Activated CD4-positive, alpha-beta T cell treated with anti-CD3 and anti-CD28 coated beads, Interleukin-2, amount 10 ng/mL, durations not matched to agents 7 days and 5 days (primary cell): Measurements from ENCODE around the gene VGF. TPM values are rescaled to one million over a fixed set of nuclear protein-coding genes. Genes with fewer than 3 reads are reported as not detected.
"Not testable (repeated sequence)": the region's sequence is repeated elsewhere in the genome, so short reads cannot be mapped to it uniquely, and the experiment has no call there.

ENCODE experiments used
- CTCF ChIA-PET: fragments of 350-600 bp; sonication (Branson Sonifier 250); formaldehyde crosslinking; loops from one replicate; lab custom pipeline; 2021; ENCODE audit warnings: antibody characterized with exemption; lab: Charles Lee
- POLR2A ChIA-PET: fragments of 350-600 bp; sonication (Branson Sonifier 250); formaldehyde crosslinking; loops from one replicate; lab custom pipeline; 2021; ENCODE audit warnings: antibody characterized with exemption; lab: Charles Lee
- DNase-seq: peaks from one replicate; pipeline ENCODE4 v3.0.0-alpha.2; 2020
- H3K27ac Mint-ChIP-seq: one replicate; pipeline ENCODE4 v1.8.0; 2021; ENCODE audit warnings: mild to moderate bottlenecking, moderate library complexity, mixed read lengths
- H3K27me3 Mint-ChIP-seq: one replicate; pipeline ENCODE4 v1.8.0; 2021; ENCODE audit warnings: mixed read lengths
- H3K36me3 Mint-ChIP-seq: one replicate; pipeline ENCODE4 v1.8.0; 2021; ENCODE audit warnings: low read depth, mixed read lengths
- H3K4me1 Mint-ChIP-seq: one replicate; pipeline ENCODE4 v1.8.0; 2021; ENCODE audit warnings: mixed read lengths
- H3K4me3 Mint-ChIP-seq: one replicate; pipeline ENCODE4 v1.8.0; 2021; ENCODE audit warnings: mild to moderate bottlenecking, moderate library complexity, mixed read lengths
- H3K9me3 Mint-ChIP-seq: one replicate; pipeline ENCODE4 v1.8.0; 2021; ENCODE audit warnings: mixed read lengths
- total RNA-seq, 2 experiments: library from RNA; stranded (reverse); gene quantifications; one replicate each; pipeline ENCODE4 v1.2.3, GENCODE V29; 2021

Gene VGF
- total RNA-seq = under 1 TPM; 0.15 to 0.22 TPM

GRCh38 chr7:101165075-101165957 is at the start of gene VGF:
Gene VGF (minus strand): TSS chr7:101165569. CDS start chr7:101164843, 726 bp downstream.
- Mint-ChIP-seq H3K4me1 (peaks cover 42% of the 10 kb centered on the region), H3K9me3 (no peaks in the 10 kb centered on the region), H3K4me3 (peak within 1 kb of the TSS; percentile 60), H3K36me3 (peaks cover 6% of the 10 kb centered on the region), H3K27ac (peak within 1 kb of the TSS; percentile 52), H3K27me3 (peaks cover 63% of the 10 kb centered on the region)
- ChIA-PET CTCF (interaction anchor here (0.6 to 2.3 kb wide), 6 partner anchors 9 to 938 kb away, joined by 3 to 13 read pairs (median 5); partner anchors contain the start of gene FIS1), POLR2A (no interaction called here)
- peak; percentile 94 for DNase-seq

GRCh38 chr7:101212014-101212413 is 46.6 kb upstream of the VGF start:
- Mint-ChIP-seq H3K27ac (no peak overlapping the region), H3K9me3 (no peaks in the 10 kb centered on the region), H3K27me3 (no peaks in the 10 kb centered on the region), H3K36me3 (peaks cover 14% of the 10 kb centered on the region), H3K4me3 (no peak overlapping the region), H3K4me1 (peaks cover 13% of the 10 kb centered on the region)
- CTCF ChIA-PET = no interaction called here
- DNase-seq = no peak
- POLR2A ChIA-PET = no interaction called here

- H3K27ac Mint-ChIP-seq = no peak overlapping the region
- no peak for DNase-seq
- H3K4me3 Mint-ChIP-seq = no peak overlapping the region
- POLR2A ChIA-PET = no interaction called here
- peaks cover 12% of the 10 kb centered on the region for H3K36me3 Mint-ChIP-seq
- no peaks in the 10 kb centered on the region for H3K9me3 Mint-ChIP-seq
- peaks cover 10% of the 10 kb centered on the region for H3K4me1 Mint-ChIP-seq
- CTCF ChIA-PET = no interaction called here
- H3K27me3 Mint-ChIP-seq = no peaks in the 10 kb centered on the region
Measured at GRCh38 chr7:101211501-101211900, 46.1 kb upstream of the VGF start.

GRCh38 chr7:101210143-101210542 is 44.8 kb upstream of the VGF start:
- ChIA-PET CTCF (no interaction called here), POLR2A (no interaction called here)
- H3K27me3 Mint-ChIP-seq = no peaks in the 10 kb centered on the region

GRCh38 chr7:101208794-101209193 is 43.4 kb upstream of the VGF start:
- POLR2A ChIA-PET = no interaction called here

More at GRCh38 chr7:101210143-101210542, 44.8 kb upstream of the VGF start:
- Mint-ChIP-seq H3K4me3 (no peak overlapping the region), H3K9me3 (no peaks in the 10 kb centered on the region), H3K36me3 (peaks cover 10% of the 10 kb centered on the region), H3K27ac (no peak overlapping the region), H3K4me1 (no peaks in the 10 kb centered on the region)
- DNase-seq = no peak

GRCh38 chr7:101207459-101207858 is 42.1 kb upstream of the VGF start:
- CTCF ChIA-PET = interaction anchor here (0.9 to 3.8 kb wide), 3 partner anchors 10 to 75 kb away, joined by 3 to 16 read pairs (median 3); partner anchors contain the start of genes PLOD3 and ZNHIT1
- Mint-ChIP-seq H3K4me1 (peaks cover 3% of the 10 kb centered on the region), H3K27me3 (peaks cover 11% of the 10 kb centered on the region), H3K4me3 (no peak overlapping the region), H3K9me3 (no peaks in the 10 kb centered on the region), H3K27ac (no peak overlapping the region), H3K36me3 (peaks cover 10% of the 10 kb centered on the region)
- DNase-seq = no peak
- POLR2A ChIA-PET = no interaction called here

More at GRCh38 chr7:101208794-101209193, 43.4 kb upstream of the VGF start:
- no peak overlapping the region for H3K27ac Mint-ChIP-seq
- DNase-seq = no peak
- H3K36me3 Mint-ChIP-seq = peaks cover 10% of the 10 kb centered on the region
- peaks cover 3% of the 10 kb centered on the region for H3K4me1 Mint-ChIP-seq
- no peaks in the 10 kb centered on the region for H3K9me3 Mint-ChIP-seq
- no peak overlapping the region for H3K4me3 Mint-ChIP-seq
- peaks cover under 1% of the 10 kb centered on the region for H3K27me3 Mint-ChIP-seq
- CTCF ChIA-PET = interaction anchor here (0.6 kb wide), 3 partner anchors 65 to 1004 kb away, joined by 3 to 4 read pairs (median 4); no protein-coding TSS in a partner anchor

- peaks cover 17% of the 10 kb centered on the region for H3K27me3 Mint-ChIP-seq
- CTCF ChIA-PET = interaction anchor here (0.9 to 3.8 kb wide), 2 partner anchors 11 to 14 kb away, joined by 3 to 16 read pairs; partner anchors contain the start of genes PLOD3 and ZNHIT1
- H3K4me3 Mint-ChIP-seq = no peak overlapping the region
- POLR2A ChIA-PET = no interaction called here
- H3K27ac Mint-ChIP-seq = no peak overlapping the region
- peaks cover 3% of the 10 kb centered on the region for H3K4me1 Mint-ChIP-seq
- no peaks in the 10 kb centered on the region for H3K9me3 Mint-ChIP-seq
- peaks cover 10% of the 10 kb centered on the region for H3K36me3 Mint-ChIP-seq
- no peak for DNase-seq
Measured at GRCh38 chr7:101206665-101207042, 41.3 kb upstream of the VGF start.

- POLR2A ChIA-PET = no interaction called here
- no peak for DNase-seq
- Mint-ChIP-seq H3K36me3 (peaks cover 10% of the 10 kb centered on the region), H3K9me3 (no peaks in the 10 kb centered on the region), H3K27me3 (peaks cover 22% of the 10 kb centered on the region), H3K4me3 (no peak overlapping the region), H3K4me1 (peaks cover 5% of the 10 kb centered on the region), H3K27ac (no peak overlapping the region)
- CTCF ChIA-PET = interaction anchor here (0.9 to 3.8 kb wide), 3 partner anchors 12 to 38 kb away, joined by 3 to 16 read pairs (median 4); partner anchors contain the start of genes PLOD3 and ZNHIT1
Measured at GRCh38 chr7:101205901-101206664, 40.7 kb upstream of the VGF start.

- Mint-ChIP-seq H3K27me3 (peaks cover 32% of the 10 kb centered on the region), H3K27ac (peak overlapping the region; percentile 58), H3K4me1 (peaks cover 11% of the 10 kb centered on the region), H3K4me3 (peak overlapping the region; percentile 1)
- CTCF ChIA-PET = interaction anchor here (0.9 to 3.4 kb wide), 3 partner anchors 11 to 41 kb away, joined by 3 to 14 read pairs (median 3); no protein-coding TSS in a partner anchor
- POLR2A ChIA-PET, H3K36me3 Mint-ChIP-seq, H3K9me3 Mint-ChIP-seq: not testable (repeated sequence)
- DNase-seq = peak; percentile 14
Measured at GRCh38 chr7:101203740-101204738, 38.7 kb upstream of the VGF start.

GRCh38 chr7:101202603-101202918 is 37.2 kb upstream of the VGF start:
- POLR2A ChIA-PET = no interaction called here
- Mint-ChIP-seq H3K27ac (no peak overlapping the region), H3K27me3 (peaks cover 34% of the 10 kb centered on the region), H3K36me3 (peaks cover 2% of the 10 kb centered on the region), H3K4me3 (no peak overlapping the region), H3K9me3 (no peaks in the 10 kb centered on the region), H3K4me1 (peaks cover 11% of the 10 kb centered on the region)
- DNase-seq = no peak
- CTCF ChIA-PET = interaction anchor here (3.4 kb wide), 1 partner anchor 10 kb away, joined by 14 read pairs; no protein-coding TSS in a partner anchor

GRCh38 chr7:101201695-101202602 is 36.6 kb upstream of the VGF start:
- peaks cover 34% of the 10 kb centered on the region for H3K27me3 Mint-ChIP-seq
- H3K36me3 Mint-ChIP-seq = peaks cover 2% of the 10 kb centered on the region
- H3K4me1 Mint-ChIP-seq = peaks cover 11% of the 10 kb centered on the region
- no peaks in the 10 kb centered on the region for H3K9me3 Mint-ChIP-seq
- H3K27ac Mint-ChIP-seq = no peak overlapping the region
- ChIA-PET CTCF (interaction anchor here (0.7 to 3.4 kb wide), 2 partner anchors 10 to 58 kb away, joined by 4 to 14 read pairs; no protein-coding TSS in a partner anchor), POLR2A (no interaction called here)
- H3K4me3 Mint-ChIP-seq = no peak overlapping the region
- no peak for DNase-seq
